HFFc6 (cell line): ENCODE results near the gene NAT10. TPM values are rescaled to one million over a fixed set of nuclear protein-coding genes. Genes with fewer than 3 reads are reported as not detected.
A peak's percentile ranks its signal among the peaks of the same experiment; 100 is the strongest.

Experiments
- DNase-seq: peaks from one replicate; pipeline ENCODE4 v3.0.0-alpha.2; 2018
- H3K27ac Mint-ChIP-seq: 2 replicates; pipeline ENCODE4 v1.8.0; 2020; ENCODE audit warnings: mild to moderate bottlenecking, mixed read lengths
- H3K27me3 Mint-ChIP-seq: 2 replicates; pipeline ENCODE4 v1.8.0; 2021; ENCODE audit warnings: mild to moderate bottlenecking, moderate library complexity, mixed read lengths; ENCODE audit not compliant: insufficient read depth
- H3K36me3 Mint-ChIP-seq: 2 replicates; pipeline ENCODE4 v1.8.0; 2021; ENCODE audit warnings: low read depth, mixed read lengths
- H3K4me1 Mint-ChIP-seq: 2 replicates; pipeline ENCODE4 v1.8.0; 2020; ENCODE audit warnings: low read depth, mixed read lengths
- H3K4me3 Mint-ChIP-seq: 2 replicates; pipeline ENCODE4 v1.8.0; 2020; ENCODE audit warnings: mild to moderate bottlenecking, moderate library complexity, mixed read lengths
- H3K9me3 Mint-ChIP-seq: 2 replicates; pipeline ENCODE4 v1.8.0; 2020; ENCODE audit warnings: mild to moderate bottlenecking, mixed read lengths
- total RNA-seq, 6 experiments: library from RNA; stranded (reverse); fragmentation: NEBNext Ultra II Directional; extraction: Animal tissue kit (Norgen Biotek cat#: 25700); gene quantifications; 2 replicates in 1 of 6; 3 replicates in 5 of 6; pipeline ENCODE4 v1.2.3, GENCODE V29; 2021
- TF ChIP-seq, protein P1 (sequence below): fragments of 200-600 bp; sonication (generic); IDR thresholded peaks from 2 replicates; pipeline ENCODE4 v1.5.0; 2021; ENCODE audit warnings: antibody characterized with exemption, mild to moderate bottlenecking

Gene NAT10
- total RNA-seq, 6 experiments from 2014 or later, result 46.9 to 61.2 (median 54.9) TPM

DNA sequence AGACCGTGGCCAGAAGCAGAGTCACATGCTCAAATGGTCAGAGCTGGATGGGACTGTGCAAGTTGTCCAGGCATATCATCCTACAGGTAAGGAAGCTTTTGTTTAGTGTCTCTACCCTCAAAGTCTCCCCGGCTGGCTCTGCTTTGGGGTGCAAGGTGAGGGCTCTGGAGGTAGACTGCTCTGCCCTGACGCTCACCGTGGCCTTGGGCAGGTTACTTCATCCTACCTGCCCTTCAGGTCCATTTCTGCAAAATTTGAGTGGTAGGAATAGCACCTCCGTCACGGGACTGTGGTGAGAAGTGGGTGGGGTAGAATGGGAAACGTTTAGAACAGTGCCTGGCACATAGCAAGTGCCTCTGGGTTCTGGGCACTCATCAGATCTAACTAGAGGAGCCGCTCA lies 42.2 kb downstream of the NAT10 start:
- H3K9me3 Mint-ChIP-seq, result no peaks in the 10 kb centered on the region
- no peak overlapping the region for H3K4me3 Mint-ChIP-seq
- H3K4me1 Mint-ChIP-seq, result peaks cover 8% of the 10 kb centered on the region
- TF ChIP-seq, protein P1, sequence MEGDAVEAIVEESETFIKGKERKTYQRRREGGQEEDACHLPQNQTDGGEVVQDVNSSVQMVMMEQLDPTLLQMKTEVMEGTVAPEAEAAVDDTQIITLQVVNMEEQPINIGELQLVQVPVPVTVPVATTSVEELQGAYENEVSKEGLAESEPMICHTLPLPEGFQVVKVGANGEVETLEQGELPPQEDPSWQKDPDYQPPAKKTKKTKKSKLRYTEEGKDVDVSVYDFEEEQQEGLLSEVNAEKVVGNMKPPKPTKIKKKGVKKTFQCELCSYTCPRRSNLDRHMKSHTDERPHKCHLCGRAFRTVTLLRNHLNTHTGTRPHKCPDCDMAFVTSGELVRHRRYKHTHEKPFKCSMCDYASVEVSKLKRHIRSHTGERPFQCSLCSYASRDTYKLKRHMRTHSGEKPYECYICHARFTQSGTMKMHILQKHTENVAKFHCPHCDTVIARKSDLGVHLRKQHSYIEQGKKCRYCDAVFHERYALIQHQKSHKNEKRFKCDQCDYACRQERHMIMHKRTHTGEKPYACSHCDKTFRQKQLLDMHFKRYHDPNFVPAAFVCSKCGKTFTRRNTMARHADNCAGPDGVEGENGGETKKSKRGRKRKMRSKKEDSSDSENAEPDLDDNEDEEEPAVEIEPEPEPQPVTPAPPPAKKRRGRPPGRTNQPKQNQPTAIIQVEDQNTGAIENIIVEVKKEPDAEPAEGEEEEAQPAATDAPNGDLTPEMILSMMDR, result no peak
- no peak for DNase-seq
- peaks cover 15% of the 10 kb centered on the region; the same call in 1 of the 2 replicates for H3K36me3 Mint-ChIP-seq
- no peak overlapping the region for H3K27ac Mint-ChIP-seq
- H3K27me3 Mint-ChIP-seq, result peaks cover 3% of the 10 kb centered on the region

DNA sequence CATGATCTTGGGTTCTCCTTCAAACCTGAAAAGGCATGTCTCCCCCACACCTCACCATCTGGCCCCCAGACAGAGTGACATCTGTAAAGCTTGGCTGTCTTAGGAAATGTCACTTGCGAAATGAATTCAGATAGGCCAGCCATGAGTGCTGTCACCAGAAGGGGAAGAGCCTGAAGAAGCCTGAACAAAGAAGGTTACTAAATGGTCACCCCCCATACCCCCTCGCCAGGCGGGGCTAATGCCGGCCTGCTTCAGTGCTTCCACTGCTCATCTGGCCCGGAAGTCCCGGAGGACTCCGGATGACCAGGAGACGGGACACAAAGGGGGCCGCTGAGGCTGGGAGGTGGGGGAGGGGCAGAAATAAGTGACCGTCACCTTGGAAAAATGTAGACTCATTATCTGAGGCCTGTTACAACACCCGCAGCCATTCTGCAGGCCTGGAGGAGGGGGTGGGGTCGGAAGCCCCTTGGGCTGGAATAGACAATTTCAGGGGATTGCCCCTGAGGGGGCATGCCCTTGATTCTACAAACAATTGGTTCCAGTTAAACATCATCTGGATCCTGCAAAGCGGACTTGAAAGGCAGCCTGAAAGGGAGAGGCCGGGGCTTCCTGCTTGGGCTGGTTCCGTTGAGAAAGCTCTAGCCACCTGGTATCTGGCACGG lies 43.2 kb downstream of the NAT10 start:
- peaks cover 3% of the 10 kb centered on the region for H3K27me3 Mint-ChIP-seq
- TF ChIP-seq, protein P1, result no peak
- H3K4me1 Mint-ChIP-seq, result peaks cover 8% of the 10 kb centered on the region
- H3K36me3 Mint-ChIP-seq, result peaks cover 15% of the 10 kb centered on the region; the same call in 1 of the 2 replicates
- no peak overlapping the region for H3K4me3 Mint-ChIP-seq
- DNase-seq, result no peak
- no peak overlapping the region for H3K27ac Mint-ChIP-seq
- no peaks in the 10 kb centered on the region for H3K9me3 Mint-ChIP-seq

DNA sequence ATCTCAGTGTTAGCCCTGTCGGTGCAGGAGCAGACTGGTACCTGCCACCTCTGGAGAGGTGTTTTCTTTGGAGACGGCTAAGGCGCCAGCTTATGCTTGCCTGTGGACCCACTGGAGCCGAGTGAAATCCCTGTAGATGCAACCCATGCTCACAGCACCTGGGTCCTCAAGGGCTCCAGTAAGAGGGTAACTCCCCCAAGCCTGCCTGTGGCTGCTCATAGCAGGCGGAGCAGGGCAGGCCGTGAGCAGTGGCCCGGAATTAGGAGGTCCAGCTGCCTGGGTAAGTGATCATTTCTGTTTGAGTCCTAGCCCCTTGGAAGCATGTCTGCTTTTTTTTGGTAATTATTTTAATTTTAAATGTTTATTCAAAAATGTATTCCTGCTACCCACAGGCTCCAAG lies 43.8 kb downstream of the NAT10 start:
- peaks cover 15% of the 10 kb centered on the region; the same call in 1 of the 2 replicates for H3K36me3 Mint-ChIP-seq
- H3K4me3 Mint-ChIP-seq, result no peak overlapping the region
- no peaks in the 10 kb centered on the region for H3K9me3 Mint-ChIP-seq
- DNase-seq, result no peak
- H3K27ac Mint-ChIP-seq, result no peak overlapping the region
- TF ChIP-seq, protein P1, result no peak
- H3K27me3 Mint-ChIP-seq, result peaks cover 3% of the 10 kb centered on the region
- peaks cover 8% of the 10 kb centered on the region for H3K4me1 Mint-ChIP-seq

DNA sequence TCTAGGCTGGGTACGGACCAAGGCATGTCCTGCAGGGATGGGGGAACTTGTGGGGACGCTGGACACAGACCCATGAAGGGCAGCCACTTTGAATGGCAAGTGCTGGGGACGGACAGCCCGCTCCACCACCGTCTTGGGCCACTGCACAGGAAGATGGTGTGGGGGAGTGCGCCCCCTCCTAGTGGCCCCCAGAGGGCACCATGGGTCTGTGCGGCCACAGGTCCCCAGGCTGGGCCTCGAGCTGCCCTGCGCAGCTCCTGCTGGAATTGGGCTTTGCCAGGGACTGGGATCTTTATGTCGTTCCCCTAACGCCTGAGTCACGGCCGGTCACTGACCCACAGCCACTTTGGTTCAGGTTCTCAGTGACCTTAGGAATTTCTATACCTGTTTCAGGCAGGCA lies 44.4 kb downstream of the NAT10 start:
- Mint-ChIP-seq H3K27ac (no peak overlapping the region), H3K36me3 (peaks cover 15% of the 10 kb centered on the region; the same call in 1 of the 2 replicates), H3K9me3 (no peaks in the 10 kb centered on the region), H3K27me3 (peaks cover 3% of the 10 kb centered on the region), H3K4me3 (no peak overlapping the region), H3K4me1 (peaks cover 8% of the 10 kb centered on the region)
- no peak for DNase-seq
- TF ChIP-seq, protein P1, result peak; percentile 65

DNA sequence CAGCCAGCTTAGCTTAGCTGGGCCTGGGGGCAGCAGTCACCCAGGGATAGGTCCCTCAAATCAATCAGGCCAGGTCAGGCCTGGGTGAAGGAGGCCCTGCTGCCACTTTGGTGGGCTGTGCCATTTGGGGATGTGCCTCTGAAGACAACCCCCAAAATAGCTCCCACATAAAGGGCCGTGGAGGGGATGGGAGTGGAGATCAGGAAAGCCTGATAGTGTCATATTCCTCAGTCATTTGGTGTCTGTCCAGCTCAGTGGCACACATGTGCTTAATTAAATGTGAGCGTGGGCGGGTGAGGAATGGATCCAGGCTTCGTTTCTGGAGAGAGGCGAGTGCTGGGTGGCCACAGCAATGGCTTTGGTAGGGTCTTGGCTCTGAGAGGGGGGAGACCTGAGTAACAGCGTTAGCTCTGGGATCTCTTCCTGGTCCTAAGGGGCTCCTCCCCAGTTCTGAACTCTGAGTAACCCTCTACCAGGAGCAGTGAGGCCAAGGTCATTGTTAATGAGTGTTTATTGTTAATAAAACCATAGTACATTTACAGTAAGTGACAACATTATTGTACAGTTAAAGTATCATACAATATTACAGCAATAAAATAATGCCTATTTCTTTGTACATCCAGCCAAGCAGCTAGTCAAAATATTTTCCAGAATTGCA lies 45.2 kb downstream of the NAT10 start:
- Mint-ChIP-seq H3K36me3 (peaks cover 11% of the 10 kb centered on the region; the same call in 1 of the 2 replicates), H3K27me3 (peaks cover 3% of the 10 kb centered on the region), H3K9me3 (no peaks in the 10 kb centered on the region), H3K4me3 (no peak overlapping the region), H3K27ac (peak overlapping the region; percentile 42; the same call in 1 of the 2 replicates), H3K4me1 (peaks cover 8% of the 10 kb centered on the region)
- no peak for DNase-seq
- TF ChIP-seq, protein P1, result no peak
